ENCODE data around the gene MGAT5.

MGAT5 gene

GRCh38 chr2:134232461-134232860, 21.4 kb upstream of the MGAT5 start:
- no peak for FAIRE-seq

- no peak for FAIRE-seq
Observed at GRCh38 chr2:134232868-134233727, 20.8 kb upstream of the MGAT5 start.

- FAIRE-seq = no peak
Observed at GRCh38 chr2:134233728-134234136, 20.1 kb upstream of the MGAT5 start.

- FAIRE-seq = no peak
Observed at GRCh38 chr2:134234535-134234934, 19.3 kb upstream of the MGAT5 start.

GRCh38 chr2:134235510-134236144, 18.2 kb upstream of the MGAT5 start:
- no peak for FAIRE-seq

GRCh38 chr2:134238371-134238770, 15.5 kb upstream of the MGAT5 start:
- no peak for FAIRE-seq

GRCh38 chr2:134240061-134240460, 13.8 kb upstream of the MGAT5 start:
- no peak for FAIRE-seq

- no peak for FAIRE-seq
Observed at GRCh38 chr2:134241911-134242310, 12.0 kb upstream of the MGAT5 start.

- FAIRE-seq = no peak
Observed at GRCh38 chr2:134243244-134243643, 10.6 kb upstream of the MGAT5 start.

- FAIRE-seq = no peak
Observed at GRCh38 chr2:134244086-134244485, 9.8 kb upstream of the MGAT5 start.

- no peak for FAIRE-seq
Observed at GRCh38 chr2:134244587-134244986, 9.3 kb upstream of the MGAT5 start.

- no peak for FAIRE-seq
Observed at GRCh38 chr2:134245340-134245984, 8.4 kb upstream of the MGAT5 start.

GRCh38 chr2:134246154-134246874, 7.6 kb upstream of the MGAT5 start:
- FAIRE-seq = no peak

GRCh38 chr2:134247679-134248078, 6.2 kb upstream of the MGAT5 start:
- no peak for FAIRE-seq

- no peak for FAIRE-seq
Observed at GRCh38 chr2:134248913-134249312, 5.0 kb upstream of the MGAT5 start.

GRCh38 chr2:134249755-134250154, 4.1 kb upstream of the MGAT5 start:
- FAIRE-seq = no peak

GRCh38 chr2:134250840-134251461, 2.9 kb upstream of the MGAT5 start:
- FAIRE-seq = no peak

- no peak for FAIRE-seq
Observed at GRCh38 chr2:134252092-134252750, 1.7 kb upstream of the MGAT5 start.

- no peak for FAIRE-seq
Observed at GRCh38 chr2:134253117-134253704, 661 bp upstream of the MGAT5 start.

- FAIRE-seq = no peak
Observed at GRCh38 chr2:134254824-134255223, 952 bp downstream of the MGAT5 start.

GRCh38 chr2:134256956-134257355, 3.1 kb downstream of the MGAT5 start:
- no peak for FAIRE-seq

GRCh38 chr2:134257509-134257908, 3.6 kb downstream of the MGAT5 start:
- FAIRE-seq = no peak

Data from endometrium (tissue), 2 donors.